IPS DF 6.9 (cell line): ENCODE data around the gene FDX1.
A peak's percentile ranks its signal among the peaks of the same experiment; 100 is the strongest.

ENCODE experiments used
- DNase-seq: peaks from one replicate; pipeline ENCODE4 v3.0.0-alpha.2; 2013; ENCODE audit warnings: low read depth, low spot score
- H3K27ac ChIP-seq: one replicate; pipeline ENCODE4 v1.5.1; 2013; ENCODE audit warnings: low read length, control low read depth
- H3K27me3 ChIP-seq: 2 replicates; pipeline ENCODE4 v1.6.1; 2013; ENCODE audit warnings: mild to moderate bottlenecking, low read length; ENCODE audit not compliant: control insufficient read depth, insufficient read depth
- H3K36me3 ChIP-seq: 2 replicates; pipeline ENCODE4 v1.6.1; 2013; ENCODE audit warnings: low read length; ENCODE audit not compliant: control insufficient read depth, insufficient read depth
- H3K4me1 ChIP-seq: 2 replicates; pipeline ENCODE4 v1.6.1; 2013; ENCODE audit warnings: low read length; ENCODE audit not compliant: control insufficient read depth, insufficient read depth
- H3K4me3 ChIP-seq: 2 replicates; pipeline ENCODE4 v1.5.1; 2013; ENCODE audit warnings: mild to moderate bottlenecking, low read length
- H3K9me3 ChIP-seq: 2 replicates; pipeline ENCODE4 v1.6.1; 2013; ENCODE audit warnings: low read length, inconsistent platforms; ENCODE audit not compliant: control insufficient read depth, insufficient read depth
- WGBS: extraction: QIAGEN DNeasy Blood & Tissue Kit; methylation state at CpG from one replicate; pipeline ENCODE4 v1.1.7; 2013; ENCODE audit warnings: mixed read lengths, missing lambda C conversion rate; ENCODE audit not compliant: insufficient read length, insufficient coverage; 5-methylcytosine and 5-hydroxymethylcytosine counted together

The FDX1 gene

DNA sequence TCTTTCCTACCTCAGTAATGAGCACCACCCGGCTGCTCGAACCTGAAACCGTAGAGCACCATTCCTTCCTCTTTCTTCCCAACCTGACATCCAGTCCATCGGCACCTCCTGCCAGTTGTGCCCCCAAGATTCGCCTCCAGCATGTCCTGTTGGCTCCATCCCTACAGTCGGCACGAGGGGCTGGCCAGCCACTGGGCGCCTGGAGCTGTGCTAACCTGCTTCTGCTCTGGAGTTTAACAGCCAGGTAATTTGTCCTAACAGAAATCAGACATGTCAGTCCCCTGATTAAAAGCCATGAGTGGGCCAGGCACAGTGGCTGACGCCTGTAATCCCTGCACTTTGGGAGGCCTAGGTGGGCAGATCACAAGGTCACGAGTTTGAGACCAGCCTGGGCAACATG is 16.8 kb downstream of the FDX1 start:
- Histone ChIP-seq H3K27me3 (no peaks in the 10 kb centered on the region), H3K4me3 (no peak overlapping the region), H3K27ac (no peak overlapping the region), H3K36me3 (no peaks in the 10 kb centered on the region), H3K9me3 (no peaks in the 10 kb centered on the region), H3K4me1 (no peaks in the 10 kb centered on the region)
- no CpG with 5 or more reads among the region's 10 CpGs for WGBS
- no peak for DNase-seq

DNA sequence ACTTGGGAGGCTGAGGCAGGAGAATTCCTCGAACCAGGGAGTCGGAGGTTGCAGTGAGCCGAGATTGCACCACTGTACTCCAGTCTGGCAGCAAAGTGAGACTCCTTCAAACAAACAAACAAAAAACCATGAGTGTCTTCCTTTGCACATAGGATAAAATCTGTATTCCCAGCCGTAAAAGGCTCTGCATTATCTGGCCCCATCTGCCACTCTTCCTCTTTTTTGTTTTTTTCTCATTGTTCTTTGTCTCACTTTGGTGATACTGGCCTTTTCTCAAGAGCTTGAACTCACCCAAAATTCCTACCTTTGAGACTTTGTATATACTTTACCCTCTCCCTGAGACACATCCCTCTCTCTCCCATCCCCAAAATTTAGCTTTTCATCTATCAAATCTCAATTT is 17.6 kb downstream of the FDX1 start:
- H3K27me3 ChIP-seq = no peaks in the 10 kb centered on the region
- no peaks in the 10 kb centered on the region for H3K4me1 ChIP-seq
- WGBS = no CpG with 5 or more reads among the region's 4 CpGs
- no peaks in the 10 kb centered on the region for H3K9me3 ChIP-seq
- no peaks in the 10 kb centered on the region for H3K36me3 ChIP-seq
- H3K27ac ChIP-seq = no peak overlapping the region
- no peak overlapping the region for H3K4me3 ChIP-seq
- no peak for DNase-seq

DNA sequence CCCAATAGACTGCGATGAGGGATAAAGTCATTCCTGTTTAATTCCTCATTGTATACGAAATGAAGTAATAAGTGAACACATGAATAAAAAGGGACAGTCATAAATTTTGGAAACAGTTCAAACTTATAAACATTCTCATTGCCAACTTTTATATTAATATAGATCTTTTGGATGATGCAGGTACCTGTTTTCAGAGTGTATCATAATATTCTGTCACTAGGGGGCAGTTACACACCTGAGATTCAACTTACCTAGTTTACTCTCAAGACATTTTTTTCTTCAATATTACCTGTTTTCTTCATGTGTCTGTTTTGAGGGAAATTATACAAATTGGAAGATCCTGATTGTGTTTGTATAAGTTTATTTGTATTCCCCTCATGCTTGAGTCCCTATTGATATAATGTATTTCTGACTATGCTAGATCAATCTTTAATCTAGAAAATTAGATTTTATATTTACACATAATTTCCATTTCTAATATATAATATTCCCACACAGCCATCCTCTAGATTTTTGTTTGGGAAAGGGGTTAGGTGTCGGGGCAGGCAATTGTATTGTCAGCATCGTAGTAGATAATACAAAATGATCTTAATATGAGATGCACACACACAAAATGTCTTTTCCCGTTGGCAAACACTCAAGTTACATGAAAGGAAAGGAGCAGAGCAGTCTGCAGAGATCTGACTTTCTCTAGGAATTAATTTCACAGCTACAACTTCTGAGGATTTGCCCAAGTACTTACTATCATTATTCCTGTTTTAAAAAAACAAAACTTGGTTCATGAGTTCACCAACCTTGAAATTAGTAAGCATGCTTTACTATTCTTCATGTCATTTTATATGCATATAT is 18.4 kb downstream of the FDX1 start:
- H3K4me3 ChIP-seq = no peak overlapping the region
- no peak for DNase-seq
- no peaks in the 10 kb centered on the region for H3K27me3 ChIP-seq
- no CpG with 5 or more reads among the region's 5 CpGs for WGBS
- H3K36me3 ChIP-seq = no peaks in the 10 kb centered on the region
- H3K27ac ChIP-seq = no peak overlapping the region
- no peaks in the 10 kb centered on the region for H3K9me3 ChIP-seq
- H3K4me1 ChIP-seq = no peaks in the 10 kb centered on the region

DNA sequence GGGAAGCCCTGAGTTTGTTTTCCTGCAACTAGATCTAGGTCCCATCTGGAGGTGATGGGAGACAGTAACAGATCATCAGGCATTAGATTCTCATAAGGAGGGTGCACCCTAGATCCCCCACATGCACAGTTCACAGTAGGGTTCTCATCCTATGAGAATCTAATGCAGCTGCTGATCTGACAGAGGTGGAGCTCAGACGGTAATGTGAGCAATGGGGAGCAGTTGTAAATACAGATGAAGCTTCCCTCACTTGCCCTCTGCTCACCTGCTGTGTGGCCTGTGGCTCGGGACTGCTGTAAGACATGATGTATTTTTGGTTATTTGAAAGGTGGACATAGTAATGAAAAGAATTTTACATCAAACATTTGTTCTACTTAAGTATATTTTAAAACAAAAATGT is 20.5 kb downstream of the FDX1 start:
- no peak overlapping the region for H3K4me3 ChIP-seq
- no peaks in the 10 kb centered on the region for H3K27me3 ChIP-seq
- no peaks in the 10 kb centered on the region for H3K4me1 ChIP-seq
- no peak overlapping the region for H3K27ac ChIP-seq
- H3K9me3 ChIP-seq = no peaks in the 10 kb centered on the region
- no CpG with 5 or more reads among the region's 2 CpGs for WGBS
- no peaks in the 10 kb centered on the region for H3K36me3 ChIP-seq
- DNase-seq = no peak

DNA sequence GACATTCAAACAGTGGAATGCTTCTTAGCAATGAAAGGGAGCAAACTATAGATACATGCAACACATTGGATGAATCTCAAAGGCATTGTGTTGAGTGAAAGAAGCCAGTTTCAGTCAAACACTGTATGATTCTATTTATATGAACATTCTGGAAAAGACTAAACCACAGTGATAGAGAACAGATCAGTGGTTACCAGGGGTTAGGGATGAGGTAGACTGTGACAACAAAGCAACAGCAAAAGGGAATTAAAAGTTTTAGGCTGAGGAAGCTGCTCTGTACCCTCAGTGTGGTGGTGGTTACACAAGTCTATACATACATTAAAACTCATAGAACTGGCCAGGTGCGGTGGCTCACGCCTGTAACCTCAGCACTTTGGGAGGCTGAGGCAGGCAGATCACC is 23.0 kb downstream of the FDX1 start:
- Histone ChIP-seq H3K4me3 (no peak overlapping the region), H3K27me3 (no peaks in the 10 kb centered on the region), H3K9me3 (no peaks in the 10 kb centered on the region), H3K36me3 (no peaks in the 10 kb centered on the region), H3K27ac (no peak overlapping the region), H3K4me1 (no peaks in the 10 kb centered on the region)
- no CpG with 5 or more reads among the region's 2 CpGs for WGBS
- no peak for DNase-seq

DNA sequence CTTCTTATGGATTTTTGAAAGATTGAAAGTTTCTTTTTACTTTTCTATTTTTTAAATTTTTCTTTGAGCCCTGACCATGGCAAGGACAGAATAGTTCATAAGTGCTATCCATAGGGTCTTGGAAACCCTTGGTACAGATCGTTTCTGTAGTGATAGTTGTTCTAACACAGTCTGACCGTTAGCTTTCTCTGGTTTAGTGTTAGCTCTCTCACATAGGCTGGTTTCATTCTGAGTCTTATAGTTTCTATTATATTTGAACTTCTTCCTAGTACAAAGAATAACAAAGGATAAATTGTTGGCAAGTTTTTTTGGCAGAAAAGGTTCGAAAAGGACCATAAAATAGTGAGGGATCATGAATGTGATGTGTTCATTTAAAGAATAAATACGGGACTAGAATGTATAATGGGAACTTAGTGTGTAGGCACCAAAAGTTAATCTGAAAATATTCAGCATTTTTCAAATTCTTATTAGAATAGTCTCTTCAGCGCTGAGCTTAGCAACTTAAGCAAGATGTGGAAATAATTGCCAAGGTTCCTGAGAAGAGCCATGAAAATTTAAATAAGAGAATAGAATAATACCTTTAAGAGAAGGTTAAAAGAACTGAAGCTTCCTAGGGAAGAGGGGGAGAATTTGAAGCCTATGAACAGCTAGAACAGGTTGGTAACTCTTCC is 24.1 kb downstream of the FDX1 start:
- Histone ChIP-seq H3K4me3 (no peak overlapping the region), H3K9me3 (no peaks in the 10 kb centered on the region), H3K4me1 (no peaks in the 10 kb centered on the region), H3K27me3 (no peaks in the 10 kb centered on the region), H3K27ac (no peak overlapping the region), H3K36me3 (no peaks in the 10 kb centered on the region)
- no peak for DNase-seq
- WGBS = no CpG with 5 or more reads among the region's 5 CpGs

DNA sequence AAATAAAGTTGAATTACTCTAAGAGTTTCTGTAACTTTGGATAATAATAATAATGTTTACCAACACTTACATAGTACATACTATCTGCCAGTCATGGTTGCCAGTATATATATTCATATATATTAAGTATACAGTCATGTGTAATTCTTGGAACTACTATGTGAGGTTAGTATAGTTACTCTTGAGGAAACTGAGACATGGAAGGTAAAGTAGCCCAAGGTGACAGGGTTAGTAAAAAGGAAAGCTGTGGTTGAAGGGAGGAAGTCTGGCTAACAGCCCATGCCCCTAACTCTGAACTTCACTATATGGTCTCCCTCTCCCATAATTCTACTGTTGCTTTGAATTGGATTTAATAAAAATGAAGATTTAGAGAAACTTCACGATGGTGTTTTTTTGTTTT is 24.9 kb downstream of the FDX1 start:
- H3K36me3 ChIP-seq = no peaks in the 10 kb centered on the region; the same call in 1 of the 2 replicates
- H3K27ac ChIP-seq = no peak overlapping the region
- no peak for DNase-seq
- H3K4me3 ChIP-seq = no peak overlapping the region
- no peaks in the 10 kb centered on the region for H3K27me3 ChIP-seq
- H3K4me1 ChIP-seq = no peaks in the 10 kb centered on the region
- no peaks in the 10 kb centered on the region for H3K9me3 ChIP-seq
- 100% methylated on average over 1 of the region's 1 CpG for WGBS

DNA sequence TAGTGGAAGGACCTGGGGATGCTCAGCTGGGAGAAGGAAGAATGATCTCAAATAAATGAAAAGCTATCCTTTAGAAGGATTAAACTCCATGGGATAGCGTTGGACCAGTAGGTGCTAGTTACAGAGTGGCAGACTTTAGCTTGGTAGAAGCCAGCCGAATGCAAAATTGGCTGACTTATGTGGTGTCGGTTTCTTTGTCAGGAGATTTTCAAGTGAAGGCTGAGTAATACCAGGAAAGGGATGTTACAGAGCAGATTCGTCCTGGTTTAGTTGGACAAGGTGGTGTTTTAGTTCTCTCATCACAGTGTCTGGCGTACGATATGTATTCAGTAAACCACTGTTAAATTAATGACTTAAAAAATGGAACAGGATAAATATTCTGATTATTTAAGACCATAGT is 26.0 kb downstream of the FDX1 start:
- no CpG with 5 or more reads among the region's 6 CpGs for WGBS
- no peaks in the 10 kb centered on the region; the same call in 1 of the 2 replicates for H3K36me3 ChIP-seq

DNA sequence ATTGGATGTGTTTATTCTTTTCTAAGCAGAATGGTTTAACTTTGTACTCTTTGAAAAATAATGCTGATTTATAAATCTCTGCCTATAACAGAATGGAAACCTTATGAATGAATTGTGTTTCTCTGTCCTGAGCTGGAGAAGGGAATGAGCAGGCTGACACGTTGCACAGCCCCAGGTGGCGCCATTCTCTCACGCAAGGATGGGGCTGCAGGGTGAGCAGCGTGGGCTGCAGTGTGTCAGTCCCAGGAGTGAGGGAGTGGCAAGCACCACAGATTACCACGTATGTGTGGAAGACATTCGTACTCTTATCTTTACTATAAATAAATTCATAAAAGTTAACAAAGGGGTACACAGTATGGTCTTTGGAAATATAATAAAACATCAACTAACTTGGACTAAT is 33.4 kb downstream of the FDX1 start:
- no peaks in the 10 kb centered on the region for H3K9me3 ChIP-seq
- peak; percentile 29 for DNase-seq
- H3K4me3 ChIP-seq = no peak overlapping the region
- WGBS = no CpG with 5 or more reads among the region's 6 CpGs
- no peaks in the 10 kb centered on the region; the same call in 1 of the 2 replicates for H3K36me3 ChIP-seq
- no peaks in the 10 kb centered on the region for H3K27me3 ChIP-seq
- H3K4me1 ChIP-seq = no peaks in the 10 kb centered on the region
- no peak overlapping the region for H3K27ac ChIP-seq

More for the DNA sequence above, 26.0 kb downstream of the FDX1 start:
- no peak for DNase-seq
- Histone ChIP-seq H3K4me1 (no peaks in the 10 kb centered on the region), H3K4me3 (no peak overlapping the region), H3K27me3 (no peaks in the 10 kb centered on the region), H3K9me3 (no peaks in the 10 kb centered on the region), H3K27ac (no peak overlapping the region)

DNA sequence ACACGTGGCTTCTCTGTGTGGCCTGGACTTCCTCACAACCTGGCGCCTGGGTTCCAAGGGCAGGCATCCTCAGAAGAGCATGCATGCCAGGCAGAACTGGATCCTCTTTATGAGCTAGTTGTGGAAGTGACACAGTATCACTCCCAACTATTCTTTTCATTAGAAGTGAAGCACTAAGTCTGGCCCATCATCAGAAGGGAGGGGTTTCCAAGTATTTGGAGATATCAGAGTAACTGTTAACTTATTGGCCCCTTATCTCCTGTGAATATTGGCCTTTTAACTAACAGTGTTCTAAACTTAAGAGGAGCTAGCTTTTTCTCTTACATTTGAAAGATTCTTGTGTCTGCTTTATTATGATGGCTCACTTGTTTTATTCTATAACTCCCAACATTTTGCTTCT is 35.5 kb downstream of the FDX1 start:
- no CpG with 5 or more reads among the region's 2 CpGs for WGBS
- DNase-seq = no peak

More for the DNA sequence above, 35.5 kb downstream of the FDX1 start:
- H3K4me1 ChIP-seq = no peaks in the 10 kb centered on the region
- H3K36me3 ChIP-seq = no peaks in the 10 kb centered on the region
- H3K9me3 ChIP-seq = no peaks in the 10 kb centered on the region
- H3K4me3 ChIP-seq = no peak overlapping the region
- no peak overlapping the region for H3K27ac ChIP-seq
- no peaks in the 10 kb centered on the region for H3K27me3 ChIP-seq
